HG03066 (cell line): Measurements from ENCODE around the gene NLRC3.

ENCODE experiments used
- ATAC-seq: cut with Tn5 transposase; IDR thresholded peaks from one replicate; pipeline ENCODE4 v1.9.1; 2021; ENCODE audit warnings: low read depth; ENCODE audit not compliant: unreplicated experiment

The NLRC3 gene

DNA sequence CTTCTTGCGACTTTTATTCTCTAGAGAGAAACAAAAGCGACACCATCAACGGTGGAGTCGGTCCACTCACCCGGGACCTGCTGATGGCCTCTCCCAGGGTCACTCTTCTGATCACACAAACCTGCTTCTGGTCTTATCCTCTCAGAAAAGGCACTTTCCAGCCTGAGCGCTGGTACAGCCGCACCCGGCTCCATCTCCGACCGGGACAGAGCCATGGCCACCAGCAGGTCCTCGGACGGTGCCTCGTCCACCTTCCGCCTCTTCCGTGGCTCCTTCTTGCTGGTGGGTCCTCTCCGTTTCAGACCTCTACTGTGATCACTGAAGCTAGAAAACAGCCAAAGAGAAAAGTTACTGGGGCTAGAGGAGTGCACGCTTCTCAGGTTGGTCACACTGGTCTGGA lies 20.5 kb upstream of the NLRC3 start:
- no peak for ATAC-seq

DNA sequence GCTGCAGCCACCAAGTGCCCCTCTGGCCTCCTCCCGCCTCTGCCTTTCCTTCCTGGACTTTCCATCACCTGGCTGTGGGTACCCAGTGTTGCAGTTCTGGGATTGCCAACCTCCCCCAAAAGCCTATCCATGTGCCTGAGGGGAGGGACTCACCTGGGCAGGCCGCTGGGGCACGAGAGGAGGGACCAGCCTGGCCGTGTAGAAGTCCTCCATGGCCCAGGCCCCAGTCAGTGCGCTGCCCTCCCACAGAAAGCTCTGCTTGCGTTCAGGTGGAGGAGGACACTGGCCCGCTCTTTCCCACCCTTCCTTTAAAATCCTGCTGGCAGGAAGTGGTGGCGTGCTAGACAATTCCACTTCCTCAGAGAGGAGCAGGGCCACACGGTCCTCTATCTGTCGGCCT lies 20.0 kb upstream of the NLRC3 start:
- ATAC-seq, result no peak

DNA sequence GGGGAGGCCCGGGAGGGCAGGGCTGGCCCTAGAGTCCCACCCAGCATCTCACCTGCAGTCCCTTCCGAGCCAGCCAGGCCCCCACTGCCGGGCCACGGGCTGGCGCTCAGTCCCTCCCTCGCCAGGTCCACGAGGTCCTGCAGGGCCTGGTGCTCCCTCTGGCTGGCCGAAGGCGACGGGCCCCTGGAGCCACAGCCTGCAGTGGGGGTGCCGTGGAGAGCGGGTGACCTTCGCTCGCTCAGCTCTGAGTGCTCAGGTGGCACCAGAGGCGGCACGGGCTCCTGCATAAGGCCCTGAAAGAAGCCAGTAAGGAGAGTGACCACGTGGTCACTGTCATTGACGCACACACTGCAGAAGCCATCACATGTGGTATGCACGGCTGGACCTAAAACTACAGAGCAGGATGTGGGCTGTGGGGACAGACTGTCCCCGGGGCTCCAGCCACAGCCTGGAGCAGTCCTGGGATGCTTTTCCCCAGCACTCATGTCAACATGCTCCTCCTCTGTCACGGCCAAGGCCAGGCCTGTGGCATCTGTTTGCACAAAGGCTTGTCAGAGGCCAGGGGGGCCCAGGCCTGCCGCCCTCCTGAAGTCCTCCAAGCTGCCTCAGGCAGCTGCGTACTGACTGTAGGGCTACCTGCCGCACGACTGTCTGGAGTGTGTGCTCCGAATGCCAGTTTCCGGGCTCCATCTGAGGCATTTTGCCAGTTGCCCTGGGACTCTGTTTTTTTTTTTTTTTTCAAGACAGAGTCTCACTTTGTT lies 19.1 kb upstream of the NLRC3 start:
- ATAC-seq, result no peak

DNA sequence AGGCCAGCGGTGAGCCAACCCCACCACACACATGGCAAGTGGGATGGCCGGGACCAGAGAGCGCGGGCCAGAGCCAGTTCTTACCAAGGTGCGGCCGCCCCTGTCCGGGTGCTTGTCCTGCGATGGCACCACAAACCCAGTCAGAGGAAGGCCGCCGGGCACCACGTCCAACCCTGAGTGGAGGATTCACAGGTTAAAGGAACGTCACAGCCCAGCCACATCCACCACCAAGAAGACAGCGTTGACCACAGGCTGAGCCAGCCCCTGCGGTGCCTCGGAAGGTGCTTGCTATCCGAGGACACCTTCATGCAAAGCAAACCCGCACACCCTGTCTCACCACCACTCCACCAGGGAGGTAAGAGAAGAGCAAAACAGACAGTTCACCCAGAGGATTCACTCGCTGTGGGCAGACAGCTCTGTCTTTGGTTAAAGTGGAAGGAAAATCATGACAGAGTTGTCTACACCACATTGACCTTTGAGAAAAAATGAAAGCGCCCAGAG lies 18.4 kb upstream of the NLRC3 start:
- ATAC-seq, result no peak

DNA sequence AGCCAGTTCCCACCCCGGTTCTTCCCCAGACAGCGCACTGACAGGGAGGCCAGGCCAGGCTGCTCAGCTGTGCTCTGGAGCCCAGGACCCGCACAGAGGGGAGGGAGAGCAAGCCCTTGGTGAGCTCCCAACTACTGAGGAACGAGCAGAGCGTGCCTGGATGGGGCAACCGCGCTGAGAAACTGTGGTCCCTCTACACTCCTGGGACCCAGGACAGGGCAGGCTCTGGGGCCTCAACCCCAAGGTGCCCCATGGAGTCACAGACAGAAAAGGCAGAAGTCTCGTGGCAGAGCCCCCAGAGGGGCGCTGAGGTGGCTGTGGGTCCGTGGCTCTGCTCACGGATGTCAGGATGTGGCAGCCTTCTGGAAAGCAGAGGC lies 17.9 kb upstream of the NLRC3 start:
- ATAC-seq, result no peak

GRCh38 chr16:3594316-3595109 lies 17.3 kb upstream of the NLRC3 start:
- no peak for ATAC-seq

DNA sequence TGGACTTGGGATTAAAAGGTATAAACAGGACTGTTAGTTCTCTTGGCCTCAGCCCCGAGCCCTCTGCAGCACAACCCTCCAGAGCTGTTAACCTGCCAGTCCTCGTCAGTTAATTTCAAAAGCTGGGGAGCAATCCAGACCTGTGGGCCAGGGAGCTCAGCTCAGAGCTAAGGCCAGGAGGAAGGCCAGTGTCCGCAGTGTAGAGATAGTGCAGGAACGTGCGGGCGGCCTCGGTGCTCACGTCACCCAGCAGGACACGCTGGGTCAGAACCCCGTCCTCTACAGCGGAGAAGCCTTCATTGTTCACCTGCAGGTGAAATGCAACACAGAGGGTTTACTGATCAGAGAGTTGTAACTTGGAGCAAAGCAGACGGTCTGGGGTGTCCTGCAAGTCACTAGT lies 15.4 kb upstream of the NLRC3 start:
- no peak for ATAC-seq

DNA sequence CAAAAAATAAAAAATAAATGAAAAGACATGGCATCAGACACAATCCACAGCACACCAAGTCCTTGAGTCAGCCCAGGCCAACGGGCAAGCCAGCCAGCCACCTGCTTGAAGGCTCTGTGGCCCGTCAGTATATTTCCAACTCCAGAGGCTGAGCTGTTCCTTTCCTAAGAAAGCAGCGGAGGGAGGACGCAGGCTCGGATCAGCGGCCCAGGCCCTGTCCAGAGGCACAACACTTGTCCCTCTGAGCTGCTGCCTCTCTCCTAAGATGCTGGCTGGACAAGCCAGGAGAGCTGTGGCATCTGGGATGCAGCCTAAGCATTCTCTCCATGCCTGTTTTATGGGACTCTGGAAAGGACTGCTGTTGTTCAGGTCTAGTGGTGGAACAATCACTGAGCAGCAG lies 14.8 kb upstream of the NLRC3 start:
- ATAC-seq, result no peak

- no peak for ATAC-seq
Measured at GRCh38 chr16:3591436-3591803, 14.2 kb upstream of the NLRC3 start.

DNA sequence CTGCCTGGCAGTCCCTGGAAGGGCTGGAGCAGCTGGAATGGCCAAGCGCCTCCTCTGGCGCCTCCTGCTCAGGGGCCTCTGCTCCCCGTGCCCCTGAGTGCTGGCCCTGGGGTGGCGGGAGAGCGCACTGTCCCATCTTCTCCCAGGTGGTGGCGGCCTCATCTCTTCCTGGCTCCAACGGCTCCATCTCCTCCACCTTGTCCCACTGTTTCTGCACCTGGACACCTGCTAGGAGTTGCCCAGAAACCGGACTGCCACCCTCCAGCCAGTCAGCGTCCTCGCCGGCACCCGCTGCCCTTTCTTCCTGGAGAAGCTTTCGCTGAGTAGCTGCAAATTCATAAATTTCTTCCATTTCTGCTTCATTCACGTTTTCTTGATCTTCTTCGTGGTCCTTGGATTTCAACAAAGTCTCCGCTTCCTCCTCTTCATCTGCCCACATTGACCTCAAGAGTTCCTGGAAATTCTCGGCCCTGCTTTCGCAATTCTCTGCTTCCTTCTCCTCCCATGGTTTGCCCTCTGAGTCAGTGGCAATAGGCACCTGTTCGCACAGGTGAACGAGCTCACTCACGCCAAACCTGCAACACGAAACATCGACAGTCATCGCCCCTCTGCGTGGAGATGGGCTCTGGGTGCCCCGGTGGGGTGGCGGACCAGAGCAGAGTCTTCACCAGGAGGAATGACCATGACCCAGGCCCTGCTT lies 13.7 kb upstream of the NLRC3 start:
- ATAC-seq, result no peak

DNA sequence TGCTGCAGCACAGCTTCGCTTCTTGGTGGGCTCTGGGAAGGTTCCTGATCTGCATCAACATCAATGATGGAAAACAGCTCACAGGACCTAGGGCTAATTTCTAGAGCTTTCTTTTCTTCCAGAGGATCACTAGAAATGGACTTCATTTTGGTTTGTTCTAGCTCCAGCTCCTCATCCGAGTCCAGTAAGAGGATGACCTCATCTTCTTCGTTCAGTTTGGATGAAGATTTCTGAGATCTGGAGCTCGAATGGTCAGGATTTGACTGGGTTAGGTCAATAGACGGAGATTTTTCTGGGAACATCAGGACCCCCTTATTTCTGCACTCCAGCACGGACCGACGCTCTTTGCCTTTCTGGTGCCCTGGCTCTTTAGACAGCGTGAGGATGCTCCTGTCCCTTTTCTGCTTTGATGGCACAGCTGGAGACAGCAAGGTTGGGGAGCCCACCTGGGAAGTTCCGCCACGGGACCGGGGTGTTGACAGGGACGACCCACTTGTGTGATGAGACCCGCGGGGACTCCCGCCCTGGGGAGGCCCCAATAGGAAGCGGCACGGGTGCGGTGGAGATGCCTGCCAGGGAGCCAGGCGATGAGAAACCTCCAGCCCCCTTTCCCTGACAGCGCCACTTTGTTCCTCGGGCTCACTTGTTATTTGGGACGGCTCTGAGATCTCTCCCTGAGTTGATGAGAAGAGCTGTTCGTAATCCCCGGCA lies 12.9 kb upstream of the NLRC3 start:
- no peak for ATAC-seq

- ATAC-seq, result no peak
Measured at GRCh38 chr16:3589441-3589921, 12.3 kb upstream of the NLRC3 start.

DNA sequence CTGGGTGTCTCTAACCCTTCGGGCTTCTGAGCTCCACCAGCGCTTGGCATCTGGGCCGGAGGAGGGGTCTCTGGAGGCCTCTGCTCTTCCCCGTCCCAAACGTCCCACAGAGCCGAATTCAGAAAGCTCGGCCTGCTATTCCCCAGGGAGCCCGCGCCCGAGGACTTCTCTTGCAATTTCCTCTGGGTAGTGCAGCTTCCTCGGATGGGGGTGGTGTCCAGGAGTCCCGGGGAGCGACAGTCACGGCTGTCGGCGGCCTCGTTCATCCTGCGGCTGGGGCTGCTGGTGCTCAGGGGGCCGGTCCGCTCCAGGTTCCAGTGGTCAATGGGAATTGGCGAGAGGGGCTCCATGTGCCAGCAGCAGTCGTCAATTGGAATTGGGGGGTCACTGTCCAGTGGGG lies 11.8 kb upstream of the NLRC3 start:
- ATAC-seq, result no peak

DNA sequence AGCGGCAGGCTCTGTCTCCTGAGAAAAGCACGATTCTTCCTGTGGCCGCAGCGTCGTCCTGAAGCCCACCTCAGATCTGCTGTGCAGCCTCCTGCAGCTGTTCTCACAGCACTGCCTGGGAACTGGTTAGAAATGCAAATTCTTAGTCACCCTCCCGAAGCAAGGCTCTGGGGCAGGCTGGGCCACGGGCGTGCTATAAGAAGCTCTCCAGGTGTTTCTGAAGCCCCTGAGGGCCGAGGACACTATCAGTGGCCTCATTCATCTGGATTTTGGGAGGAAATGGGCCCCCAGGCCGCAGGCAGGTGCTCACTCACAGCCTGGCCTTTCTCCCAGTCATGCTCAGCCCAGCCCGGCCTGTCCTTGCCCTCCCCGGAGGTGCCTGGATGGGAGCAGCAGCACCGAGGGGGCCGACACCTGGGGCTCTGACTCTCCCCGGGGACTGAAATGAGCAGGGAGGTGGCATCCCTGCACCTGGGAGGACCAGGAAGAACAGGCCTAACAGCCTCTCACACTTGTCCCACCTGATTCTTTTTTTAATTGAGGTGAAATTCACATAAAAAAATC lies 10.4 kb upstream of the NLRC3 start:
- ATAC-seq, result no peak

DNA sequence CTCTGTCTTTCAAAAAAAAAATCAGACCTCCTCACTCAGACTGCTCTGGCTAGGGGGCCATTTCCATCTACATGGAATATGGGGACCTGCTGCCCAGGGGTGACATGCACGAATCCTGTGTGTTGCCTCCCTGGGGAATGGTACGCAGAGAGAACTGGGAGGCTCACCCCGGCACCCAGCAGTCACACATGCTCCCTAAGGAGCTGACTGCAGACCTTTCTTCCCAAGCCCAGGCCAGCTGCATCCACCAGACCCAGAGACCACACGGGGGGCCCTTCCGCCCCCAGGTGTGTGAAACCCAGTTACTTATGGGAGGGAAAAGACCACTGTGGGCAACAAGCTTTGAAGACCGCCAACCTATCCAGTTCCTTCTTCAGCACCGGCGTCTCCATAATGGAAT lies 7.2 kb upstream of the NLRC3 start:
- no peak for ATAC-seq

GRCh38 chr16:3583303-3584038 lies 6.3 kb upstream of the NLRC3 start:
- ATAC-seq, result no peak

DNA sequence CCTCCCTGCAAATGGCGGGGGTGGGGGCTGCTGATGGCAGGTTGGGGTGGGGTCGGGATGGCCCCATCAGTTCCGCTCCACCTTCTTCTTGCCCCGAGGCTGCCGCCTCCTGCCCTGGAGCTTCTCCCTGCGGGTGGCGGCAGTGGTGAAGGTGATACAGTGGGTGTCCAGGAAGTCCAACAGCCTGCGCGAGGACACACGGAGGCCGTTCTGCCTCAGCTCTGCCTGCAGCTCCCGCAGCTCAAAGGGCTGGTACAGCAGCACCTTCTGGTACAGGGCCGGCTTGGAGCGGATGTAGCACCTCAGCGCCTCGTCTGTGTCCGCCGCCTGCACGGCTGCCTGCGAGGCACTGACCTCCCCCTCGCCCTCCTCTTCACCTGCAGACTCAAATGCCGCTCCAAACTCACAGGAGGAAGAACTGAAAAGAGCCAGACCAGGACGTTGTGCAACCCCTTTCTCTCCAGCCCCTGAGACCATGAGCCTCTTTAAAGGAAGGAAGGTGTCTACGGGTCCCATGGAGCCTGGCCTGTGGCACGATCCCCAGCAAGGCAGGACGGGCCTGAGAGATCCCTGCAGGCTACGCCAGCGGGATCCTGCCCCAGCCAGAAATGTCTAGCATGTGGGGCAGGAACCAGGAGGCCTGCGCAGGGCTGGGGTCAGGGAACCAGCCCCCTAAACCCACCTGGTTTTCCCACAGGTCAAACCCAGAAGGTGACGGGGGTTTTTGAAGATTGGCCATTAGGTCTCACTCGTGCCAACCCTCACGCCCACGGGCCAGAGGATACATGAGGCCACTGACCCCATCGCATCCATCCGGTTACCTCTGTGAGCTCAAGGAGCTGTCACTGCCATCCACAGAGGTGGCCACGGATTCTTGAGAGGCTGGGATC lies 5.3 kb upstream of the NLRC3 start:
- no peak for ATAC-seq

- ATAC-seq, result no peak
Measured at GRCh38 chr16:3581392-3581791, 4.2 kb upstream of the NLRC3 start.

GRCh38 chr16:3580686-3581085 lies 3.5 kb upstream of the NLRC3 start:
- no peak for ATAC-seq
